Ammon's horn (tissue), 1 donor: ENCODE results near the gene VPS9D1.
A peak's percentile ranks its signal among the peaks of the same experiment; 100 is the strongest.

Experiments
- DNase-seq: peaks from one replicate; pipeline ENCODE4 v3.0.0-alpha.2; 2016; ENCODE audit warnings: low spot score

VPS9D1 gene

GRCh38 chr16:89732918-89733242 lies 12.2 kb upstream of the VPS9D1 start:
- DNase-seq, result no peak

- no peak for DNase-seq
Observed at GRCh38 chr16:89732142-89732917, 11.6 kb upstream of the VPS9D1 start.

- no peak for DNase-seq
Observed at GRCh38 chr16:89730610-89731234, 10.0 kb upstream of the VPS9D1 start.

DNA sequence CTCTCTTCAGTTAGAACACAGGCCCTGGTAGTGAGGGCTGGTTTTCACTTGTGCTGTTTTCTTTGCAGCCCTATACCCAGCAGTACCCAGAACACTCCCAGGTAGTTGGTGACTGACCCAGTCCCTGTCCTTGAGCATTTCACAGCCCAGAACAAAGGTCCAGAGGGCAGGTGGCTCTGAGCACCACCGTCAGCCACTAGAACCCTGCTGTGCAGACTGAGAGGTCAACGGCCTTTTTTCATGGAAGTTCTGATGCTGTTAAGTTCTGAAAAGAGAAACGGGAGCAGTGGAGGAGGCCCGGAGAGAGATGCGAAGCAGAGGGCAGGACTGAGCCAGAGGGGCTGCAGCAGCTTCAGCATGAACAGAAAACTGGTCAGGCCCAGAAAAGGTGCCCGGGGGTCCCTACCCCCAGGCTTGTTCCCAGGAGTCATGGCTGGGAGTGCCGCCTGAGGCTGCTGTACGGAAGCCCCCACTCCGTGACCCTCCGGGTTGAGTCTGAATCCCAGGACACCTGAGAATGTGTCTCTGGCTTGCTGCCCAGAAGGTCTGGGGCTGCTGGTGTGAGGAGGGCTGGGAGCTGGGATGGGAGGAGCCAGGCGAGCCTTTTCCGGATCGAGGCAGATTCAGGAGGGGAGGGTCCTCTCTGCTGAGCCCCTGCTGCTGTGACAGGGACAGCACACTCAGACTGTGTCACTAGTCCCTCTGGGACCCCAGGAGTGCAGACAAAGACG lies 9.3 kb upstream of the VPS9D1 start:
- DNase-seq, result no peak

- DNase-seq, result no peak
Observed at GRCh38 chr16:89729293-89729692, 8.6 kb upstream of the VPS9D1 start.

DNA sequence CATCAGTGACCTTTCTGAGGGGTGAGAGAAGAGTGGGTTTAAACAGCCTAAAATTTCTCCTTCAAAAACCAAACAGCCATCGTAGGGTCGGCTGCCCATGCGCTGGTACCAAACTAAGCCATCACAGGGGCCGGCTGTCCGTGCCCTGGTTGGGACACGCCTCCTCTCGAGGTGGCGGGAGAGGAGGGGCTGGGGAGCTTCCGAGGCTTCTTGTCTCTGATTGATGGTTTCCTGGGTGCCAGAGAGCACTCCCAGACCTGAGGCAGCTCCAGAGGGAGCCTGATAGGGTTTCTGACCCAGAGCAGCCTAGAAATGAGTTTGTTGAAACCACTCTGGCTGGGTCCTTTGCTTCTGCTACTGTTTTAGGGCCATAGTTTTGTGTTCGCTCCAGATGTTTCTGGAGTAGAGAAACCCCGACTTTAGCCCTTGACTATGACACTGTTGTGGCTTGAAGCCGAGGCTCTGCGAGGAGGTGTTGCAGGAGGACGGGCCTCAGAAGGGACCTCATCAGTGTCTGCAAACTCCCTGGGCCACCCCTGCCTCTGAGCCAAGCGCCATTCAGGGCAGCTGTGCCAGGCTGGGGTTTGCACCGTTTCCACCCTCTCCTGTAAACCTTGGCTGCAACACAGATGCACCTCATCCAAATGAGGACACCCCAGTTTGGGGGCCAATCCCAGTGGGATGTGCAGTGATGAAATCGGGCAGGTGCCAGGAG lies 6.9 kb upstream of the VPS9D1 start:
- no peak for DNase-seq

DNA sequence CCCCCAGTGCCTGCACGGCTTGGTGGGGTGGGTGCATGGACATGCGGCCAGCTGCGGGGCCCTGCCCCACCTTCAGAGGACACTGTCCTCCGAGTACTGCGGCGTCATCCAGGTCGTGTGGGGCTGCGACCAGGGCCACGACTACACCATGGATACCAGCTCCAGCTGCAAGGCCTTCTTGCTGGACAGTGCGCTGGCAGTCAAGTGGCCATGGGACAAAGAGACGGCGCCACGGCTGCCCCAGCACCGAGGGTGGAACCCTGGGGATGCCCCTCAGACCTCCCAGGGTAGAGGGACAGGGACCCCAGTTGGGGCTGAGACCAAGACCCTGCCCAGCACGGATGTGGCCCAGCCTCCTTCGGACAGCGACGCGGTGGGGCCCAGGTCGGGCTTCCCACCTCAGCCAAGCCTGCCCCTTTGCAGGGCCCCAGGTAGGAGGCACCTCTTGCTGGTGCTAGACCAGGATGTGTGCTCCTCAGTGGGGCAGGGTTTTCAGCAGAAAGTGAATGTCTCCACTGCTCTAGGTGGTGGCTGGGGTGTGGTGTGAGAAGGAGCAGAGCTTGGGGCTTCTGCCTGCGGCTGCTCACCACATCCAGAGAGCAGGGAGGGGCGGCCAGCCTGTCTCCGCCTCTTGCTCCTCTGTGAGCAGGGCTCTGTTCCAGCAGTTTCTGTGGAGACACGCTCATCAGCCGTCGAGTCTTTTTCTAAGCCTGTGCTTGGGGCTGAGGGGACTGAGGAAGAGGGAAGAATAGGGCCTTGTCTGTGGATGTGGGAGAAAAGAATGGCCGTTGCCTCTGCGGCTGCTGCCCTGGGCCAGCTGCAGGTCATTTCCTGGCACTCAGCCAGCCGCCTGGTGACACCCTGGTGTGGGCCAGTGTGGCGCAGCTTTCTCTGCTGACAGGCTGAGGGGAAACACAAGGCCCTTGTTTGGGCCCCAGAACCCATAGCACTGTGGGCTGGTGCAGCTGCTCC lies 2.9 kb upstream of the VPS9D1 start:
- peak; percentile 98 for DNase-seq

DNA sequence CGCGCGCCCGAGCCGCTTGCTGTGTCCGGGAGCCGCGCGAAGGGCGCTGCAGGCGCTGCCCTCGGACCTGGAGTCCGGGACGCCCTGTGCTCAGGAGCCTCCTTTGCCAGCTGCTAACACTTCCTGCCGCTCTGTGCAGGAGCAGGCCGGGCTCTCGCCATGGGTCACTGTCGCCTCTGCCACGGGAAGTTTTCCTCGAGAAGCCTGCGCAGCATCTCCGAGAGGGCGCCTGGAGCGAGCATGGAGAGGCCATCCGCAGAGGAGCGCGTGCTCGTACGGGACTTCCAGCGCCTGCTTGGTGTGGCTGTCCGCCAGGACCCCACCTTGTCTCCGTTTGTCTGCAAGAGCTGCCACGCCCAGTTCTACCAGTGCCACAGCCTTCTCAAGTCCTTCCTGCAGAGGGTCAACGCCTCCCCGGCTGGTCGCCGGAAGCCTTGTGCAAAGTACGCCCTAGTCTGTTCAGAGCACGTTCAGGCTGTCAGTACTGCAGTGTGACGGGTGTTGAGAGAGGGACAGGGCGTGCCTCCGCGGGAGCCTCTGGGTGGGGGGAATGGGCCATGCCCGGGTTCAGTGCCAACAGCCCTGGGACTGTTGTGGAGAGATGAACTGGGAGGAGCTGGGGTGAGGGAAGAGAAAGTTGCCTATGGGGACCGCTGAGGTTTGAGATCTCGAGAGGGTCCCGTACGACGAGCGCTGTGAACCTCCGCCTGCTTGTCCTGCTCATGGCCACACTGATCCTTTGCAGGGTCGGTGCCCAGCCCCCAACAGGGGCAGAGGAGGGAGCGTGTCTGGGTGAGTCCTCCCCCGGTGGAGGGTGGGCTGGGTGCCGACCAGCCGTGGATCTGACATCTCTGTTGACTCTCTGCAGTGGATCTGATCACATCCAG lies 1.9 kb upstream of the VPS9D1 start:
- DNase-seq, result peak; percentile 54

GRCh38 chr16:89721546-89722391 lies 1.1 kb upstream of the VPS9D1 start:
- peak; percentile 38 for DNase-seq

GRCh38 chr16:89720551-89720812 lies 216 bp downstream of the VPS9D1 start:
- DNase-seq, result peak; percentile 14

DNA sequence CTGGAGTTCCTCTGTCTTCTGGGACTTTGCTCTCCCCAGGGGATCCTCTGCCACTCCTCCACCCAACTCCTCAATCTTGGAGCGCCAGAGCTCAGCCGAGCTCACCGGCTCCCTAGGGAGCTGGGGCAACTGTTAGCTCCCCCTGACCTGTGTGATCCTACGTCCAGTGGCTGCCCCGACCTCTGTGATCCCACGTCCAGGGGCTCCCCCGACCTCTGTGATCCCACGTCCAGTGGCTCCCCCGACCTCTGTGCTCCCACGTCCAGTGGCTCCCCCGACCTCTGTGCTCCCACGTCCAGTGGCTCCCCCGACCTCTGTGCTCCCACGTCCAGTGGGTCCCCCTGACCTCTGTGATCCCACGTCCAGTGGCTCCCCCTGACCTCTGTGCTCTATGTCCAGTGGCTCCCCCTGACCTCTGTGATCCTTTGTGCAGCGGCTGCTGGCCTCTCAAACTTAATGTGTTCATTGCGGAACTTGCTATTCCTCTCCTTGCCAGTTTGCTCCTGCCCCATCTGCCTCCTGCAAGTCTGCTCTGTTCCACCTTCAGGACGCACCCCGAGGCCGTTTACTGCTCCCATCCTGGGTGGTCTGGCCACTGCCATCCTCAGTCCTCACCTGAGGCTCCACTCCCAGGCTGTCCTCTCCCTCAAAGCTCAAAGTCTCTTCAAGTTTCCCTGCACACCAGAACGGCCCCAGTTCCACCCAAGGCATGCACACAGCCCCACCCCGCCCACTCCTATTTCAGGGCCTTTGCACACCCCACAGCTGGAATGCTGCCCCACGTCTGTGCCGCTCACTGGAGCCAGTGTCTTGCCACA lies 2.8 kb downstream of the VPS9D1 start:
- no peak for DNase-seq

DNA sequence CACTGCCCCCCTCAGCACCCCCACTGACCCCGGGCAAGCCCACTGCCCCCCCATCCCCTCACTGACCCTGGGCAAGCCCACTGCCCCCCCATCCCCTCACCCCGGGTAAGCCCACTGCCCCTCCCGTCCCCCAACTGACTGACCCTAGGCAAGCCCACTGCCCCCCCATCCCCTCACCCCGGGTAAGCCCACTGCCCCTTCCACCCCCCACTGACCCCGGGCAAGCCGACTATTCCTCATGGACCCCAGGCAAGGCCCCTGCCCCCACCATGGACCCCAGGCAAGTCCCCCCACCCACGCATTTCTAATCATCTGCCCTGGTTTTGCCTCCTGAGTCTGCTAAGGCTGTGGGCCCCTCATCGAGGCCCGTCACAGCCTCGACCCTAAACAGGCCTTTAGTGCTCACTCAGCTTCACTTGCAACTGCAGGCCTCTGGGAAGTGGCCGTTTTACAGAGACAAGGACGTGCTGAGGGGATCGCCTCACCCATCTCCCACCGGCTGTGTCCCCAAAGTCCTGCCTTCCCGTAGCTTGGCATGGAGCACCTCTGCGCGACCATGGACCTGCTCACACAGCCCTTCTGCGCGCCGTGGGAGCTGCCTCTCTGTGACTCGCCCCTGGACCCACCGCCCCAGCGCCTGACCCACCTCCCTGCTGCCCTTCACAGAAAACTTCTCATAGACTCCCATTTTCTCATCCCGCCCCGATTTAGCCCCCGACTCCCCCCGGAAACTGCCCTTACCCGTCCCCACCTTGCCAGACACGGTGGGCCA lies 3.6 kb downstream of the VPS9D1 start:
- no peak for DNase-seq

GRCh38 chr16:89716493-89716892 lies 4.2 kb downstream of the VPS9D1 start:
- no peak for DNase-seq

GRCh38 chr16:89712274-89712781 lies 8.4 kb downstream of the VPS9D1 start:
- no peak for DNase-seq

- no peak for DNase-seq
Observed at GRCh38 chr16:89711601-89712273, 9.0 kb downstream of the VPS9D1 start.

- no peak for DNase-seq
Observed at GRCh38 chr16:89710709-89711564, 9.8 kb downstream of the VPS9D1 start.
